Superior temporal gyrus (tissue), 1 donor: ENCODE data around the gene MAP3K21.

Experiments
- DNase-seq: peaks from one replicate; pipeline ENCODE4 v3.0.0-alpha.2; 2016; ENCODE audit errors: extremely low spot score

MAP3K21 gene

GRCh38 chr1:233327651-233328141 lies at the start of gene MAP3K21:
MAP3K21 (plus strand) TSS chr1:233327724; CDS start chr1:233328029, 305 bp downstream.
- no peak for DNase-seq

GRCh38 chr1:233278631-233279030 lies 48.9 kb upstream of the MAP3K21 start:
- DNase-seq: no peak

GRCh38 chr1:233279971-233280370 lies 47.6 kb upstream of the MAP3K21 start:
- no peak for DNase-seq

- no peak for DNase-seq
Measured at GRCh38 chr1:233281711-233282581, 45.6 kb upstream of the MAP3K21 start.

GRCh38 chr1:233282582-233282886 lies 45.0 kb upstream of the MAP3K21 start:
- no peak for DNase-seq

GRCh38 chr1:233289676-233290075 lies 37.8 kb upstream of the MAP3K21 start:
- no peak for DNase-seq

- DNase-seq: no peak
Measured at GRCh38 chr1:233290396-233291034, 37.0 kb upstream of the MAP3K21 start.

- DNase-seq: no peak
Measured at GRCh38 chr1:233293556-233294446, 33.7 kb upstream of the MAP3K21 start.

- DNase-seq: peak; percentile 46
Measured at GRCh38 chr1:233294913-233295236, 32.6 kb upstream of the MAP3K21 start.

- DNase-seq: peak; percentile 60
Measured at GRCh38 chr1:233295237-233295974, 32.1 kb upstream of the MAP3K21 start, which contains the start of gene PCNX2. PCNX2 (minus strand) TSS chr1:233295725; CDS start chr1:233295478, 247 bp downstream.

- no peak for DNase-seq
Measured at GRCh38 chr1:233295975-233296322, 31.6 kb upstream of the MAP3K21 start.

GRCh38 chr1:233299450-233299849 lies 28.1 kb upstream of the MAP3K21 start:
- DNase-seq: no peak

- no peak for DNase-seq
Measured at GRCh38 chr1:233300326-233300725, 27.2 kb upstream of the MAP3K21 start.

GRCh38 chr1:233304489-233305102 lies 22.9 kb upstream of the MAP3K21 start:
- DNase-seq: peak; percentile 70

- DNase-seq: no peak
Measured at GRCh38 chr1:233313434-233314155, 13.9 kb upstream of the MAP3K21 start.

GRCh38 chr1:233315718-233316301 lies 11.7 kb upstream of the MAP3K21 start:
- DNase-seq: no peak

GRCh38 chr1:233316473-233316872 lies 11.1 kb upstream of the MAP3K21 start:
- DNase-seq: no peak

GRCh38 chr1:233319272-233319671 lies 8.3 kb upstream of the MAP3K21 start:
- DNase-seq: no peak

GRCh38 chr1:233320023-233320422 lies 7.5 kb upstream of the MAP3K21 start:
- DNase-seq: no peak

- no peak for DNase-seq
Measured at GRCh38 chr1:233323718-233324117, 3.8 kb upstream of the MAP3K21 start.
